Cardiac fibroblast (primary cell): Measurements from ENCODE around the gene HAPLN3.

ENCODE experiments used
- DNase-seq, 2 donors: peaks; one replicate each; pipeline versions ENCODE4 v3.0.0 to v3.0.0-alpha.2; 2010; ENCODE audit warnings: low read depth in 2 of 2
- H3K4me3 ChIP-seq, 2 donors: replicated peaks in 1 of 2; 1 replicate in 1 of 2; 2 replicates in 1 of 2; pipeline ENCODE4 v1.5.1; 2011; ENCODE audit warnings: low read depth in 2 of 2, low read length in 2 of 2, mild to moderate bottlenecking in 2 of 2, moderate library complexity in 1 of 2
- TF ChIP-seq, protein P1 (sequence below): IDR thresholded peaks from one replicate; pipeline ENCODE4 v1.5.1; 2011; ENCODE audit warnings: low read depth, mild to moderate bottlenecking, low read length, inconsistent platforms

Gene HAPLN3

DNA sequence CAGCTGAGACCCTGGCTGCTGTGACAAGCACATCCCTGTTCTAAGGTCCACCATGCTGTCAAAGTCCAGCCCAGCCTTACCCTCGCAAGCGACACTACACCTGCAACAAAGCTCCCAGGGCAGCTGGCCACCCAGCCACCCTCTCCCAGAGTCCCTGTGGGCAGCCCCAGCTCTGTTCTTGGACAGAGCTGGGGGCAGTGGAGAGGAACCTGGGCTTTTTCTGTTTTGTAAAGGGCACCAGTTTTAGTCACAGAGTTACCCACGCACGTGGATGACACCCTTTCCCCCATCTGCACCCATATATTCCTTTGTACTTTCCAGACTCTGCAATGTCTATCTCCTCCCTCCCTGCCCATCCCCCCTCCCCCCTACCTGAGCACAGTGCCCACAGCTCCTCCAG is 53.2 kb downstream of the HAPLN3 start:
- DNase-seq = no peak
- TF ChIP-seq, protein P1, sequence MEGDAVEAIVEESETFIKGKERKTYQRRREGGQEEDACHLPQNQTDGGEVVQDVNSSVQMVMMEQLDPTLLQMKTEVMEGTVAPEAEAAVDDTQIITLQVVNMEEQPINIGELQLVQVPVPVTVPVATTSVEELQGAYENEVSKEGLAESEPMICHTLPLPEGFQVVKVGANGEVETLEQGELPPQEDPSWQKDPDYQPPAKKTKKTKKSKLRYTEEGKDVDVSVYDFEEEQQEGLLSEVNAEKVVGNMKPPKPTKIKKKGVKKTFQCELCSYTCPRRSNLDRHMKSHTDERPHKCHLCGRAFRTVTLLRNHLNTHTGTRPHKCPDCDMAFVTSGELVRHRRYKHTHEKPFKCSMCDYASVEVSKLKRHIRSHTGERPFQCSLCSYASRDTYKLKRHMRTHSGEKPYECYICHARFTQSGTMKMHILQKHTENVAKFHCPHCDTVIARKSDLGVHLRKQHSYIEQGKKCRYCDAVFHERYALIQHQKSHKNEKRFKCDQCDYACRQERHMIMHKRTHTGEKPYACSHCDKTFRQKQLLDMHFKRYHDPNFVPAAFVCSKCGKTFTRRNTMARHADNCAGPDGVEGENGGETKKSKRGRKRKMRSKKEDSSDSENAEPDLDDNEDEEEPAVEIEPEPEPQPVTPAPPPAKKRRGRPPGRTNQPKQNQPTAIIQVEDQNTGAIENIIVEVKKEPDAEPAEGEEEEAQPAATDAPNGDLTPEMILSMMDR = no peak
- no peak overlapping the region for H3K4me3 ChIP-seq

- H3K4me3 ChIP-seq = no peak overlapping the region
- DNase-seq = no peak
- TF ChIP-seq, protein P1 = no peak
Observed at GRCh38 chr15:88841236-88841635, 54.1 kb downstream of the HAPLN3 start.

- TF ChIP-seq, protein P1 = no peak
- no peak overlapping the region for H3K4me3 ChIP-seq
- DNase-seq = no peak
Observed at GRCh38 chr15:88839961-88840360, 55.4 kb downstream of the HAPLN3 start.

DNA sequence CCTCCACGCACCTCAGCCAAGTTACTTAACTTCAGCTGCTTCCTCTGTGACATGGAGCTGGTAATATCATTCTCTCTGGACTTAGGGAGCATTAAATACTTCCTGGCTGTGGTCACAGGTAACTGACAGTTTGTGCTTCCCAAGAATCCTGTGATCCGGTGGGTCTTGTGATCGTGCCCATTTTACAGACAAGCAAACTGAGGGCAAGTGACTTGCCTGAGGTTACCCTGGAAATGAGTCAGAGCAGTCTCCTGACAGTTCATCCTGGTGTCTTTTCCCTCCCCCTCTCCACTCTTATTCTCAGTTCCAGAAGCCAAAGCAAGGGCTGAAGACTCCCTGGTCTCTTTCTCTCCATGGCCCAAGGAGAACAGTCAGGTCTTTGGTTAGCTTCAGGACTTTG is 56.2 kb downstream of the HAPLN3 start:
- DNase-seq = no peak
- no peak overlapping the region for H3K4me3 ChIP-seq
- TF ChIP-seq, protein P1 = no peak

DNA sequence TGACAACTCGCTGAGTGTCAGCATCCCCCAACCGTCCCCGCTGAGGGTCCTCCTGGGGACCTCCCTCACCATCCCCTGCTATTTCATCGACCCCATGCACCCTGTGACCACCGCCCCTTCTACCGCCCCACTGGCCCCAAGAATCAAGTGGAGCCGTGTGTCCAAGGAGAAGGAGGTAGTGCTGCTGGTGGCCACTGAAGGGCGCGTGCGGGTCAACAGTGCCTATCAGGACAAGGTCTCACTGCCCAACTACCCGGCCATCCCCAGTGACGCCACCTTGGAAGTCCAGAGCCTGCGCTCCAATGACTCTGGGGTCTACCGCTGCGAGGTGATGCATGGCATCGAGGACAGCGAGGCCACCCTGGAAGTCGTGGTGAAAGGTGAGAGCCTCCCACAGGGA is 56.7 kb downstream of the HAPLN3 start:
- H3K4me3 ChIP-seq = no peak overlapping the region
- DNase-seq = no peak
- TF ChIP-seq, protein P1 = no peak

DNA sequence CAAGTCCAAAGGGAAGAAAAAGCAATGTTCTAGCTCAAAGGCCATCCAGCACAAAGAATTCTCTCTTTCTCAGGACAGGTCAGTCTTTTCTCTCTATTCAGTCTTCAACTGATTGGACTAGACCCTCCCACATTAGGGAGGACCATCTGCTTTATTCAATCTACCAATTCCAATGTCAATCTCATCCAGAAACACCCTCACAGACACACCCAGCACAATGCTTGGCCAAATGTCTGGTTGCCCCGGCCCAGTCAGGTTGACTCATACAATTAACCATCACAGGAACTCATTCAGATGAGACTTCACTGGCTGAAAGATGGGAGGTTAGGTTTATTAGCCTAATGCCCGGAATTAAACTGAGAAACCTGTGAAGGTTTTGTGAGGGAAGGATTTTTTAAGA is 59.7 kb downstream of the HAPLN3 start:
- TF ChIP-seq, protein P1 = no peak
- DNase-seq = peak in 1 of 2 donors; percentile 41
- no peak overlapping the region for H3K4me3 ChIP-seq

GRCh38 chr15:88835119-88835518 is 60.2 kb downstream of the HAPLN3 start:
- DNase-seq = peak; percentile 8 to 16
- TF ChIP-seq, protein P1 = no peak
- no peak overlapping the region for H3K4me3 ChIP-seq
